Osteocyte (in vitro differentiated cells): Measurements from ENCODE around the gene ZDHHC7. TPM values are rescaled to one million over a fixed set of nuclear protein-coding genes. Genes with fewer than 3 reads are reported as not detected.
A peak's percentile ranks its signal among the peaks of the same experiment; 100 is the strongest.

Experiments
- DNase-seq: peaks from one replicate; pipeline ENCODE4 v3.0.0; 2021; ENCODE audit warnings: mixed read lengths; ENCODE audit not compliant: unreplicated experiment; ENCODE audit errors: extremely low spot score
- H3K27ac Mint-ChIP-seq: one replicate; pipeline ENCODE4 v1.8.0; 2021; ENCODE audit warnings: mild to moderate bottlenecking, mixed read lengths; ENCODE audit not compliant: unreplicated experiment
- H3K27me3 Mint-ChIP-seq: one replicate; pipeline ENCODE4 v1.8.0; 2021; ENCODE audit warnings: mixed read lengths; ENCODE audit not compliant: unreplicated experiment
- H3K36me3 Mint-ChIP-seq: one replicate; pipeline ENCODE4 v1.8.0; 2021; ENCODE audit warnings: mixed read lengths; ENCODE audit not compliant: unreplicated experiment
- H3K4me1 Mint-ChIP-seq: one replicate; pipeline ENCODE4 v1.8.0; 2021; ENCODE audit warnings: mixed read lengths; ENCODE audit not compliant: unreplicated experiment
- H3K4me3 Mint-ChIP-seq: one replicate; pipeline ENCODE4 v1.8.0; 2021; ENCODE audit warnings: mild to moderate bottlenecking, moderate library complexity, mixed read lengths; ENCODE audit not compliant: unreplicated experiment
- H3K9me3 Mint-ChIP-seq: one replicate; pipeline ENCODE4 v1.8.0; 2021; ENCODE audit warnings: mixed read lengths; ENCODE audit not compliant: unreplicated experiment
- total RNA-seq: library from RNA; stranded (reverse); gene quantifications from 2 replicates; pipeline ENCODE4 v1.2.1, GENCODE V29; 2021
- TF ChIP-seq, protein P1 (sequence below): fragments of 200-600 bp; sonication (generic); IDR thresholded peaks from 2 replicates; pipeline ENCODE4 v1.5.0; 2021; ENCODE audit warnings: antibody characterized with exemption, mild to moderate bottlenecking, moderate library complexity

Gene ZDHHC7
- total RNA-seq, 1 donor from 2014 or later, result 53.7 TPM

DNA sequence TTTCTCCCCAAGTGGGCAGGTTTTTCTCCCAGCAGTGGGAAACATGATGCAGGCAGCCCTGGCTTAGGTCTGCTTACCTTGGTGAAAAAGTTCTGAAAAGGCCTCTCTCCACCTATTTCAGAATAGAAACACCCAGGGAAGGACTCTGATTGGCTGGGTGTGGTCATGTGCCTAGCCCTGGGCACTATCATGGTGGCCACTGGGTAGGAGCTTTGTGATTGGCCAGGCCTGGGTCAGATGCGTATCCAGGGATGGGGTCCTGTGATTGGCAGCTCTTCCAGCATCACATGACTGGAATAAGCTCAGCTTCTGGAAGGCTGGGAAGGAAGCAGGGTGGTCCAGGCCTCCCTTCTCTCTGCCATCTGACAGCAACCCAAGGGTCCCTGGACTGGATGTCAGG lies 53.5 kb downstream of the ZDHHC7 start:
- Mint-ChIP-seq H3K27ac (no peak overlapping the region), H3K4me1 (peaks cover 2% of the 10 kb centered on the region), H3K36me3 (no peaks in the 10 kb centered on the region), H3K27me3 (no peaks in the 10 kb centered on the region), H3K4me3 (no peak overlapping the region), H3K9me3 (no peaks in the 10 kb centered on the region)
- no peak for DNase-seq
- TF ChIP-seq, protein P1, sequence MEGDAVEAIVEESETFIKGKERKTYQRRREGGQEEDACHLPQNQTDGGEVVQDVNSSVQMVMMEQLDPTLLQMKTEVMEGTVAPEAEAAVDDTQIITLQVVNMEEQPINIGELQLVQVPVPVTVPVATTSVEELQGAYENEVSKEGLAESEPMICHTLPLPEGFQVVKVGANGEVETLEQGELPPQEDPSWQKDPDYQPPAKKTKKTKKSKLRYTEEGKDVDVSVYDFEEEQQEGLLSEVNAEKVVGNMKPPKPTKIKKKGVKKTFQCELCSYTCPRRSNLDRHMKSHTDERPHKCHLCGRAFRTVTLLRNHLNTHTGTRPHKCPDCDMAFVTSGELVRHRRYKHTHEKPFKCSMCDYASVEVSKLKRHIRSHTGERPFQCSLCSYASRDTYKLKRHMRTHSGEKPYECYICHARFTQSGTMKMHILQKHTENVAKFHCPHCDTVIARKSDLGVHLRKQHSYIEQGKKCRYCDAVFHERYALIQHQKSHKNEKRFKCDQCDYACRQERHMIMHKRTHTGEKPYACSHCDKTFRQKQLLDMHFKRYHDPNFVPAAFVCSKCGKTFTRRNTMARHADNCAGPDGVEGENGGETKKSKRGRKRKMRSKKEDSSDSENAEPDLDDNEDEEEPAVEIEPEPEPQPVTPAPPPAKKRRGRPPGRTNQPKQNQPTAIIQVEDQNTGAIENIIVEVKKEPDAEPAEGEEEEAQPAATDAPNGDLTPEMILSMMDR, result no peak

DNA sequence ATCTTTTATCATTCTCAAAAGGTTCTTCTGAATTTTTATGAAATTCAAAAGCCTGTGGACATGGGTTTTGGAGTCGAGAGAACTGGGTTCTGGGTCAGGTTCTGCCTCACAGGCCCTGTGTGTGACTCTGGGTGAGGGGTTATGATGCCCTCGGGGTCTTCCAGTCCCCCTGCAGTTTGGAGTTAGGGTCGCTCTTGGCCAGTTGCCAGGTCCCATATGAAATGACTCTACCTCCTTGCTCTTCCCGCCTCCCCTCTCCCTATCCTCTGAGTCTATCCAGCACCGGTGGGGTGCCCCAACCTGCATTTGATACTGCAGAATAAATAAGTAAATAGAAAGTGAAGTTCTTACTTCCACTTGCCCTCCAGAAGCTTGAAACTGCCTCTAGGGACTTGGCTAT lies 54.1 kb downstream of the ZDHHC7 start:
- H3K4me3 Mint-ChIP-seq, result no peak overlapping the region
- no peak for DNase-seq
- H3K27ac Mint-ChIP-seq, result no peak overlapping the region
- TF ChIP-seq, protein P1, result no peak
- H3K9me3 Mint-ChIP-seq, result no peaks in the 10 kb centered on the region
- peaks cover 5% of the 10 kb centered on the region for H3K4me1 Mint-ChIP-seq
- H3K36me3 Mint-ChIP-seq, result no peaks in the 10 kb centered on the region
- H3K27me3 Mint-ChIP-seq, result no peaks in the 10 kb centered on the region

DNA sequence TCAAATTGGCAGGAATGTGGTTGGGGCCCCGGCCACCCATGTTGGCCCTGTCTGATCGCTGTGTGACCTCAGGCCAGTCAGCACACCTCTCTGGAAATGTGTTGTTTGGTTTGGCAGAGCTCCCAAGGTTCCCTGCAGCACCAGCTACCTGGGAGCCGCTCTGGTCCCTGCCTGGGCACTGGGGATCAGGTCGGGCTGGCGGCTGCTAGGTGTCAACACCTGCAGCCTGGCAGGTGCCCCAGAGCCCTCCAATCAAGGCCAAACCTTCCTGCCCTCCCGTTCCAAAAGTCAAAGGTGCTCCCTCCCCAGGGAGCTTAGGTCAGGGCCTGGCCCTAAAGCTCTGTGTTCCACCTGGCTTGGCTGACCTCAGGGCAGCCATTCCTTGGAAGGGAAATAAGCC lies 55.9 kb downstream of the ZDHHC7 start:
- DNase-seq, result no peak
- TF ChIP-seq, protein P1, result no peak
- Mint-ChIP-seq H3K27ac (no peak overlapping the region), H3K9me3 (no peaks in the 10 kb centered on the region), H3K27me3 (no peaks in the 10 kb centered on the region), H3K4me3 (no peak overlapping the region), H3K36me3 (no peaks in the 10 kb centered on the region), H3K4me1 (peaks cover 5% of the 10 kb centered on the region)

DNA sequence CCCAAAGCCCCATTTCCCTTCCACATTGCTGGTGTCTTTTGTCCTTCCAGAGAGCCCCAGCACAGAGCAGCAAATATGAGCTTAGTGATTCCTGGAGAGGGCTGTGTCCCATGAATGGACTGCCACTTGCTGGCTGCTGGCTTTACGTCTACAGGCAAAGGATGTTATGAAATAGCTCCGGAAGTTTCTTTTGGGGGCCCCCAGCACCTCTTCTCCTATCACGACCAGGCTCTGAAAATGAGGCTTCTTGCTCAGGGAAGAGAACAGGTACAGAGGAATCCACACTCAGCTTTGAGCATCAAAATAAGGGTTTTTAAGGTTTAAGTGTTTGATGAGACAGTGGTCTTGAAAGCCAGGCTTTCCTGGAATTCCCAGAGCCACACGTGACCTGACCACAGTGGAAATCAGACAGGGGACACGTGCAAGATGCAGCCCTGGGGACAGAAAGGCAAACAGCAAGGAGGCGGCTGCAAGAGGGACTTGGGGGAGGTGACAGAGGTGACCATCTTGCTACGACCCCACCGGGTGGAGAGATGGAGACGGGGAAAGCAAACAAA lies 58.1 kb downstream of the ZDHHC7 start:
- Mint-ChIP-seq H3K36me3 (no peaks in the 10 kb centered on the region), H3K4me3 (no peak overlapping the region), H3K9me3 (no peaks in the 10 kb centered on the region), H3K27me3 (no peaks in the 10 kb centered on the region), H3K27ac (no peak overlapping the region), H3K4me1 (peaks cover 5% of the 10 kb centered on the region)
- DNase-seq, result no peak
- TF ChIP-seq, protein P1, result no peak

DNA sequence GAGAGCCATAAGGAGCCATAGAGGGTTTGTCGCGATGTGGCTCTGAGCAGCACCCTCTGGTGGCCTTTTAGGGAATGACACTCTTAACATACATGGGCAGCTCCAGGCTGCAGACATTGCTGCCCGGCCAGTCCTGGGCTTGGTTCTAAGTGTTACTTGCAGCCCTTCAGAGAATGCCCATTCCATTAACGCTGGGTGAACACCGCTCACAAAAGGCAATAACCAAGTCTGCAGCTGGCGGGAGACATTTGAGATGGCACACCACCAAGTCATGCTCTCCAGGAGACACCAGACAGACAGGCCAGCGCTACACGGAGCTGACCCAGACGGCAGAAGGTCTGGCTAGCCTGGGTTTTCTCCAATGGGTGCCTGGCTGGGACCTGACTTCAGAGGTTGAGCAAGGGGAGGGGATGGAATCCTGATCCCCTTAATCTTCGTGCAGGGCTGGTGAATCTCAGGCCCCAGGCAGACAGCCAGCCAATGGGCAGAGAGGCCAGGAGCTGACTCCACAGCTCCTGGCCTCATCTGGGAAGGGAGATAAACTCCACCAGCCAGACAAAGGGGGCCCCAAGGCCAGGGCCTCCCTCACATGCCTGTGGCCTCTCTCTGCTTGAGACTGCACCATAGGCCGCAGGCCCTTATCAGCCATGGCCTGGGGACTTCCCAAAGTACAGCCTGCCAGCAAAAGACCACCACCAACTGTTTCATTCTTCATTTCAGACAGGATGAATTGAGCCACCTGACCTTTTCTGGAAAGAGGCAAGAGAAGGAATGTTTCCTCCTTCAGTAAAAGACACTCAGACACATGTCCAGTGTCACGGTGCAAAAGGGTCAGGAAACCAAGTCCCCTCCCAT lies 58.8 kb downstream of the ZDHHC7 start:
- peak; percentile 92 for DNase-seq
- Mint-ChIP-seq H3K27me3 (no peaks in the 10 kb centered on the region), H3K36me3 (no peaks in the 10 kb centered on the region), H3K27ac (no peak overlapping the region), H3K4me3 (no peak overlapping the region), H3K4me1 (peaks cover 5% of the 10 kb centered on the region), H3K9me3 (no peaks in the 10 kb centered on the region)
- TF ChIP-seq, protein P1, result peak; percentile 93
